H9 (cell line): ENCODE data around the gene G3BP1. TPM values are rescaled to one million over a fixed set of nuclear protein-coding genes. Genes with fewer than 3 reads are reported as not detected.

ENCODE experiments used
- DNase-seq: peaks from one replicate; pipeline ENCODE4 v3.0.0-alpha.2; 2017
- H2AFZ ChIP-seq: one replicate; pipeline ENCODE4 v1.6.1; 2013; ENCODE audit warnings: mild to moderate bottlenecking, low read length, control low read depth, moderate library complexity
- H2AK5ac ChIP-seq: 2 replicates; pipeline ENCODE4 v1.6.1; 2013; ENCODE audit warnings: low read length, control low read depth, mixed read lengths; ENCODE audit not compliant: insufficient read length
- H2BK120ac ChIP-seq: one replicate; pipeline ENCODE4 v1.6.1; 2013; ENCODE audit warnings: low read depth, mild to moderate bottlenecking, low read length, control low read depth, inconsistent platforms; ENCODE audit not compliant: poor library complexity, severe bottlenecking
- H2BK12ac ChIP-seq: 2 replicates; pipeline ENCODE4 v1.6.1; 2013; ENCODE audit warnings: low read length, control low read depth, mixed read lengths, low read depth; ENCODE audit not compliant: insufficient read length
- H2BK15ac ChIP-seq: 2 replicates; pipeline ENCODE4 v1.6.1; 2013; ENCODE audit warnings: low read depth, low read length, control low read depth
- H2BK20ac ChIP-seq: one replicate; pipeline ENCODE4 v1.6.1; 2013; ENCODE audit warnings: low read depth, mild to moderate bottlenecking, low read length, control low read depth, inconsistent platforms; ENCODE audit not compliant: poor library complexity, severe bottlenecking
- H2BK5ac ChIP-seq: 2 replicates; pipeline ENCODE4 v1.6.1; 2013; ENCODE audit warnings: low read length, control low read depth, mixed read lengths; ENCODE audit not compliant: insufficient read length
- H3K14ac ChIP-seq: 2 replicates; pipeline ENCODE4 v1.6.1; 2013; ENCODE audit warnings: low read length, control low read depth; ENCODE audit not compliant: insufficient read depth
- H3K18ac ChIP-seq: 2 replicates; pipeline ENCODE4 v1.6.1; 2013; ENCODE audit warnings: low read depth, mild to moderate bottlenecking, mixed read lengths, low read length, control low read depth; ENCODE audit not compliant: insufficient read length
- H3K23ac ChIP-seq: 2 replicates; pipeline ENCODE4 v1.6.1; 2013; ENCODE audit warnings: low read length, control low read depth, mixed read lengths, low read depth; ENCODE audit not compliant: insufficient read length
- H3K23me2 ChIP-seq: 2 replicates; pipeline ENCODE4 v1.6.1; 2013; ENCODE audit warnings: low read depth, mild to moderate bottlenecking, mixed read lengths, low read length, control low read depth; ENCODE audit not compliant: insufficient read length, poor library complexity, severe bottlenecking
- H3K27ac ChIP-seq: 2 replicates; pipeline ENCODE4 v1.5.1; 2013; ENCODE audit warnings: low read length, control low read depth, mixed read lengths, low read depth; ENCODE audit not compliant: insufficient read length
- H3K27me3 ChIP-seq: 2 replicates; pipeline ENCODE4 v1.6.1; 2013; ENCODE audit warnings: low read length, control low read depth, inconsistent platforms; ENCODE audit not compliant: insufficient read depth
- H3K4ac ChIP-seq: 2 replicates; pipeline ENCODE4 v1.6.1; 2013; ENCODE audit warnings: low read depth, mild to moderate bottlenecking, control low read depth, inconsistent platforms, low read length, moderate library complexity
- H3K4me1 ChIP-seq: 2 replicates; pipeline ENCODE4 v1.6.1; 2013; ENCODE audit warnings: low read length, control low read depth, inconsistent platforms; ENCODE audit not compliant: insufficient read depth
- H3K4me2 ChIP-seq: 2 replicates; pipeline ENCODE4 v1.6.1; 2013; ENCODE audit warnings: low read length, control low read depth, mixed read lengths; ENCODE audit not compliant: insufficient read length, insufficient read depth
- H3K56ac ChIP-seq: 2 replicates; pipeline ENCODE4 v1.6.1; 2013; ENCODE audit warnings: low read depth, mild to moderate bottlenecking, mixed read lengths, low read length, control low read depth; ENCODE audit not compliant: insufficient read length
- H3K79me1 ChIP-seq: 2 replicates; pipeline ENCODE4 v1.6.1; 2013; ENCODE audit warnings: low read depth, mild to moderate bottlenecking, moderate library complexity, low read length, control low read depth, inconsistent platforms; ENCODE audit not compliant: insufficient read depth, poor library complexity, severe bottlenecking
- H3K79me2 ChIP-seq: 2 replicates; pipeline ENCODE4 v1.6.1; 2013; ENCODE audit warnings: low read length, control low read depth, inconsistent platforms; ENCODE audit not compliant: insufficient read depth
- H3K9ac ChIP-seq: 2 replicates; pipeline ENCODE4 v1.6.1; 2013; ENCODE audit warnings: low read length, control low read depth, mixed read lengths; ENCODE audit not compliant: insufficient read length; ENCODE audit errors: extremely low read depth
- H3K9me3 ChIP-seq: one replicate; pipeline ENCODE4 v1.6.1; 2013; ENCODE audit warnings: low read depth, low read length, inconsistent platforms; ENCODE audit not compliant: control insufficient read depth
- H3T11ph ChIP-seq: one replicate; pipeline ENCODE4 v1.6.1; 2013; ENCODE audit warnings: mild to moderate bottlenecking, low read length, control low read depth, inconsistent platforms
- H4K20me1 ChIP-seq: one replicate; pipeline ENCODE4 v1.6.1; 2013; ENCODE audit not compliant: control insufficient read depth, insufficient read length, insufficient read depth
- H4K5ac ChIP-seq: 2 replicates; pipeline ENCODE4 v1.6.1; 2013; ENCODE audit warnings: low read depth, mild to moderate bottlenecking, mixed read lengths, low read length, control low read depth; ENCODE audit not compliant: insufficient read length
- H4K8ac ChIP-seq: replicated peaks from 2 replicates; pipeline ENCODE4 v1.6.1; 2013; ENCODE audit warnings: low read length, control low read depth, mixed read lengths, low read depth; ENCODE audit not compliant: insufficient read length
- H4K91ac ChIP-seq: 2 replicates; pipeline ENCODE4 v1.6.1; 2013; ENCODE audit warnings: low read depth, mild to moderate bottlenecking, moderate library complexity, mixed read lengths, low read length, control low read depth; ENCODE audit not compliant: insufficient read length
- H3K27ac Mint-ChIP-seq, 3 experiments: 2 replicates in 2 of 3; 3 replicates in 1 of 3; pipeline ENCODE4 v1.8.0; 2020 to 2021; ENCODE audit warnings: mixed read lengths in 3 of 3, mild to moderate bottlenecking in 1 of 3, moderate library complexity in 1 of 3
- H3K27me3 Mint-ChIP-seq: 2 replicates; pipeline ENCODE4 v1.8.0; 2021; ENCODE audit warnings: low read depth, mild to moderate bottlenecking, moderate library complexity, mixed read lengths
- H3K36me3 Mint-ChIP-seq, 3 experiments: 2 replicates in 2 of 3; 3 replicates in 1 of 3; pipeline ENCODE4 v1.8.0; 2020 to 2021; ENCODE audit warnings: low read depth in 3 of 3, mixed read lengths in 3 of 3; ENCODE audit not compliant: insufficient read depth in 1 of 3
- H3K4me1 Mint-ChIP-seq, 2 experiments: 2 replicates each; pipeline ENCODE4 v1.8.0; 2020; ENCODE audit warnings: mixed read lengths in 2 of 2
- H3K4me3 Mint-ChIP-seq, 2 experiments: 2 replicates in 1 of 2; 3 replicates in 1 of 2; pipeline ENCODE4 v1.8.0; 2020 to 2021; ENCODE audit warnings: mild to moderate bottlenecking in 2 of 2, mixed read lengths in 2 of 2, moderate library complexity in 1 of 2
- H3K9me3 Mint-ChIP-seq, 2 experiments: 2 replicates in 1 of 2; 3 replicates in 1 of 2; pipeline ENCODE4 v1.8.0; 2020; ENCODE audit warnings: mild to moderate bottlenecking in 2 of 2, mixed read lengths in 2 of 2, moderate library complexity in 1 of 2
- total RNA-seq: library from RNA; stranded (reverse); gene quantifications from 2 replicates; pipeline ENCODE4 v1.2.1, GENCODE V29; 2021
- TF ChIP-seq, protein P1 (sequence below): fragments of 200-600 bp; sonication (generic); conservative IDR thresholded peaks from 3 replicates; pipeline ENCODE4 v1.8.0; 2021; ENCODE audit warnings: antibody characterized with exemption, mild to moderate bottlenecking

The G3BP1 gene
- total RNA-seq, 1 experiment from 2014 or later, result 439 TPM

- H4K5ac ChIP-seq, result no peak overlapping the region
- no peak overlapping the region for H3K23ac ChIP-seq
- H3K4ac ChIP-seq, result no peak overlapping the region
- Mint-ChIP-seq H3K4me1 (peaks cover 8 to 11% of the 10 kb centered on the region in 2 experiments), H3K4me3 (no peak overlapping the region), H3K27me3 (no peaks in the 10 kb centered on the region; the same call in 1 of the 2 replicates), H3K9me3 (no peaks in the 10 kb centered on the region), H3K36me3 (no peaks in the 10 kb centered on the region), H3K27ac (no peak overlapping the region)
- H3K79me2 ChIP-seq, result no peaks in the 10 kb centered on the region
- no peak overlapping the region for H2BK120ac ChIP-seq
- no peak overlapping the region for H2BK5ac ChIP-seq
- no peak overlapping the region for H3K9ac ChIP-seq
- no peak overlapping the region for H4K8ac ChIP-seq
- no peak overlapping the region for H4K91ac ChIP-seq
- no peak for DNase-seq
- H3K14ac ChIP-seq, result no peak overlapping the region
- no peaks in the 10 kb centered on the region for H3K79me1 ChIP-seq
- H3K56ac ChIP-seq, result no peak overlapping the region
- no peak overlapping the region for H2BK20ac ChIP-seq
- no peak overlapping the region for H3K18ac ChIP-seq
- no peak overlapping the region for H3K27ac ChIP-seq
- no peak overlapping the region for H3T11ph ChIP-seq
- H3K9me3 ChIP-seq, result no peaks in the 10 kb centered on the region
- TF ChIP-seq, protein P1, sequence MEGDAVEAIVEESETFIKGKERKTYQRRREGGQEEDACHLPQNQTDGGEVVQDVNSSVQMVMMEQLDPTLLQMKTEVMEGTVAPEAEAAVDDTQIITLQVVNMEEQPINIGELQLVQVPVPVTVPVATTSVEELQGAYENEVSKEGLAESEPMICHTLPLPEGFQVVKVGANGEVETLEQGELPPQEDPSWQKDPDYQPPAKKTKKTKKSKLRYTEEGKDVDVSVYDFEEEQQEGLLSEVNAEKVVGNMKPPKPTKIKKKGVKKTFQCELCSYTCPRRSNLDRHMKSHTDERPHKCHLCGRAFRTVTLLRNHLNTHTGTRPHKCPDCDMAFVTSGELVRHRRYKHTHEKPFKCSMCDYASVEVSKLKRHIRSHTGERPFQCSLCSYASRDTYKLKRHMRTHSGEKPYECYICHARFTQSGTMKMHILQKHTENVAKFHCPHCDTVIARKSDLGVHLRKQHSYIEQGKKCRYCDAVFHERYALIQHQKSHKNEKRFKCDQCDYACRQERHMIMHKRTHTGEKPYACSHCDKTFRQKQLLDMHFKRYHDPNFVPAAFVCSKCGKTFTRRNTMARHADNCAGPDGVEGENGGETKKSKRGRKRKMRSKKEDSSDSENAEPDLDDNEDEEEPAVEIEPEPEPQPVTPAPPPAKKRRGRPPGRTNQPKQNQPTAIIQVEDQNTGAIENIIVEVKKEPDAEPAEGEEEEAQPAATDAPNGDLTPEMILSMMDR, result no peak
- no peaks in the 10 kb centered on the region for H3K4me1 ChIP-seq
- H3K27me3 ChIP-seq, result no peaks in the 10 kb centered on the region
- H2BK12ac ChIP-seq, result no peak overlapping the region
- H2AFZ ChIP-seq, result no peak overlapping the region
- no peak overlapping the region for H3K4me2 ChIP-seq
- no peak overlapping the region for H2AK5ac ChIP-seq
- no peaks in the 10 kb centered on the region for H3K23me2 ChIP-seq
- H4K20me1 ChIP-seq, result no peaks in the 10 kb centered on the region
- H2BK15ac ChIP-seq, result no peak overlapping the region
These were observed 7.0 kb upstream of the G3BP1 start for GRCh38 chr5:151764801-151765200.
